ENCODE data around the gene ABCA8. TPM values are rescaled to one million over a fixed set of nuclear protein-coding genes. Genes with fewer than 3 reads are reported as not detected.
"Not testable (repeated sequence)": the region's sequence is repeated elsewhere in the genome, so short reads cannot be mapped to it uniquely, and the experiment has no call there.

ABCA8 gene
- polyA plus RNA-seq, 1 experiment: 13.8 TPM

DNA sequence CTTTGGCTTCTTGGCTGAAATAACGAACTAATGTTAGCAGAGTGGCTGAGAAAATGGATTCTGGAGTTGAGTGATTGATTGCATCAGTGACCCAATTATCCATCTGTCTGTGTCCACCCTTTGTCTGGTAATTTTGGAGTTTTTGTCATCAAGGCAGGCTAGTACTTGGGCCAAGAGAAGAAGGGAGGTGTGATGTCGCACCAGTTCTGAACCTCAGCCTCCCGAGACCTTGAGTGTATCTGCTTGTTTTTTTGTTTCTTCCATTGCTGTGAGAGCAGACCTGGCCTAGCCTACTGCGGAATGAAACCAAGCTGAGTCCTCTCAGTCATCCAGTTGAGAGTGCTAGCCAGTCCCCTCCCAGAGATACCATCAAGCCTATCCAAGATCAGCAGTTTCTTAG, 4.5 kb downstream of the ABCA8 start:
- POLR2A ChIA-PET: no interaction called here
- Histone ChIP-seq H3K9me3 (ENCODE audit: control insufficient read depth, insufficient read depth, low read length) (no peaks in the 10 kb centered on the region), H3K27me3 (ENCODE audit: control insufficient read depth, insufficient read depth, low read length) (no peaks in the 10 kb centered on the region), H3K27ac (ENCODE audit: low read depth, low read length) (no peak overlapping the region), H3K4me3 (ENCODE audit: low read depth, low read length) (no peak overlapping the region)
- TF ChIP-seq, protein P1, sequence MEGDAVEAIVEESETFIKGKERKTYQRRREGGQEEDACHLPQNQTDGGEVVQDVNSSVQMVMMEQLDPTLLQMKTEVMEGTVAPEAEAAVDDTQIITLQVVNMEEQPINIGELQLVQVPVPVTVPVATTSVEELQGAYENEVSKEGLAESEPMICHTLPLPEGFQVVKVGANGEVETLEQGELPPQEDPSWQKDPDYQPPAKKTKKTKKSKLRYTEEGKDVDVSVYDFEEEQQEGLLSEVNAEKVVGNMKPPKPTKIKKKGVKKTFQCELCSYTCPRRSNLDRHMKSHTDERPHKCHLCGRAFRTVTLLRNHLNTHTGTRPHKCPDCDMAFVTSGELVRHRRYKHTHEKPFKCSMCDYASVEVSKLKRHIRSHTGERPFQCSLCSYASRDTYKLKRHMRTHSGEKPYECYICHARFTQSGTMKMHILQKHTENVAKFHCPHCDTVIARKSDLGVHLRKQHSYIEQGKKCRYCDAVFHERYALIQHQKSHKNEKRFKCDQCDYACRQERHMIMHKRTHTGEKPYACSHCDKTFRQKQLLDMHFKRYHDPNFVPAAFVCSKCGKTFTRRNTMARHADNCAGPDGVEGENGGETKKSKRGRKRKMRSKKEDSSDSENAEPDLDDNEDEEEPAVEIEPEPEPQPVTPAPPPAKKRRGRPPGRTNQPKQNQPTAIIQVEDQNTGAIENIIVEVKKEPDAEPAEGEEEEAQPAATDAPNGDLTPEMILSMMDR (IDR thresholded peaks at IDR 0.05; ENCODE audit: low read depth, low read length): no peak
- CTCF ChIA-PET: no interaction called here
- no peak for DNase-seq (ENCODE audit: low read depth, low spot score)

DNA sequence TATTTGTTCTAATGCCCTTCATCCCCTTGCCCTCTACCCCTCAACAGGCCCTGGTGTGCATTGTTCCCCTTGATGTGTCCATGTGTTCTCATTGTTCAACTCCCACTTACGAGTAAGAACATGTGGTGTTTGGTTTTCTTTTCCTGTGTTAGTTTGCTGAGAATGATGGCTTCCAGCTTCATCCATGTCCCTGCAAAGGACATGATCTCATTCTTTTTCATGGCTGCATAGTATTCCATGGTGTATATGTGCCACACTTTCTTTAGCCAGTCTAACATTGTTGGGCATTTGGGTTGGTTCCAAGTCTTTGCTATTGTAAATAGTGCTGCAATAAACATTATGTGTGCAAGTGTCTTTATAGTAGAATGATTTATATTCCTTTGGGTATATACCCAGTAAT, 7.3 kb downstream of the ABCA8 start:
- H3K27ac ChIP-seq (ENCODE audit: low read depth, low read length); H3K9me3 ChIP-seq (ENCODE audit: control insufficient read depth, insufficient read depth, low read length); DNase-seq (ENCODE audit: low read depth, low spot score); H3K27me3 ChIP-seq (ENCODE audit: control insufficient read depth, insufficient read depth, low read length); CTCF ChIA-PET; POLR2A ChIA-PET; H3K4me3 ChIP-seq (ENCODE audit: low read depth, low read length): not testable (repeated sequence)

DNA sequence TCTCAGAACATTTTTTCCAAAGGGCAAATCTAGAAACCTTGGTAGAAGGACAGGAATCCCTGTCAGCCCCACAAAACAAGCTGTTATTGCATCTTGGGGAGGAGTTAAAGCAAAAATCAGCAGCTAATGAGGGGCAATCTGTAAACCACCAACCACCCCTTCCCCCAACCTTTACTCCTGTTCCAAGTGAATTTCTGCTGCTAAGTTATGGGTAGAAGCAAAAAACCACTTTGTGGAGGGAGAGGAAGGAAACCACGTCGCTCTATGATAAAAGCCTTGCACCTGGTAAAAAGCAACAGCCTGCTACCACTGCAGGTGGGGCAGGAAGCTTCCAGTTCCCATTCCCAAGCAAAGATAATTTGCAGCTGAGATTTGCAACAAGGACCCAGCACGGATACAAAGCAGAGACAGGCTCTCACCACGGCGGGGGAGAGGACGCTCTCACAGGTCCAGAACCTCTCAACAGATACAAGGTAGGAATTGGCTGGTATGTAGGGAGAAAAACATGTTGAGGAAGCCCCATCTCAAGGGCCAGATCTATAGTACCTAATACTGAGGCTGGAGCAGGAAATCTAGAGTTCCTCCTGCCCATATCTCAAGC, 10.7 kb downstream of the ABCA8 start:
- H3K9me3 ChIP-seq (ENCODE audit: control insufficient read depth, insufficient read depth, low read length): no peaks in the 10 kb centered on the region
- no peak overlapping the region for H3K27ac ChIP-seq (ENCODE audit: low read depth, low read length)
- no peak overlapping the region for H3K4me3 ChIP-seq (ENCODE audit: low read depth, low read length)
- no peaks in the 10 kb centered on the region for H3K27me3 ChIP-seq (ENCODE audit: control insufficient read depth, insufficient read depth, low read length)
- CTCF ChIA-PET: interaction anchor here (1.2 to 1.8 kb wide), 2 partner anchors 38 to 167 kb away, joined by 3 to 4 read pairs; no protein-coding TSS in a partner anchor
- TF ChIP-seq, protein P1 (IDR thresholded peaks at IDR 0.05; ENCODE audit: low read depth, low read length): no peak
- POLR2A ChIA-PET: no interaction called here
- no peak for DNase-seq (ENCODE audit: low read depth, low spot score)

DNA sequence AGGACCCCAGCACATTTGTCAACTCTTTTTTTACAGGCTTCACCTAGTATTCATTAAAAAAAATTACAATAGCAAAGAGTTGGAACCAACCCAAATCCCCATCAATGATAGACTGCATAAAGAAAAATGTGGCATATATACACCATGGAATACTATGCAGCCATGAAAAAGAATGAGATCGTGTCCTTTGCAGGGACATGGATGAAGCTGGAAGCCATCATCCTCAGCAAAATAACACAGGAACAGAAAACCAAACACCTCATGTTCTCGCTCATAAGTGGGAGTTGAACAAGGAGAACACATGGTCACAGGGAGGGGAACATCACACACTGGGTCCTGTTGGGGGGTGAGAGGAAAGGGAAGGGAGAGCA, 11.4 kb downstream of the ABCA8 start:
- H3K9me3 ChIP-seq (ENCODE audit: control insufficient read depth, insufficient read depth, low read length); H3K27ac ChIP-seq (ENCODE audit: low read depth, low read length); H3K27me3 ChIP-seq (ENCODE audit: control insufficient read depth, insufficient read depth, low read length); DNase-seq (ENCODE audit: low read depth, low spot score); H3K4me3 ChIP-seq (ENCODE audit: low read depth, low read length); POLR2A ChIA-PET: not testable (repeated sequence)
- CTCF ChIA-PET: interaction anchor here (1.8 kb wide), 1 partner anchor 167 kb away, joined by 4 read pairs; no protein-coding TSS in a partner anchor

DNA sequence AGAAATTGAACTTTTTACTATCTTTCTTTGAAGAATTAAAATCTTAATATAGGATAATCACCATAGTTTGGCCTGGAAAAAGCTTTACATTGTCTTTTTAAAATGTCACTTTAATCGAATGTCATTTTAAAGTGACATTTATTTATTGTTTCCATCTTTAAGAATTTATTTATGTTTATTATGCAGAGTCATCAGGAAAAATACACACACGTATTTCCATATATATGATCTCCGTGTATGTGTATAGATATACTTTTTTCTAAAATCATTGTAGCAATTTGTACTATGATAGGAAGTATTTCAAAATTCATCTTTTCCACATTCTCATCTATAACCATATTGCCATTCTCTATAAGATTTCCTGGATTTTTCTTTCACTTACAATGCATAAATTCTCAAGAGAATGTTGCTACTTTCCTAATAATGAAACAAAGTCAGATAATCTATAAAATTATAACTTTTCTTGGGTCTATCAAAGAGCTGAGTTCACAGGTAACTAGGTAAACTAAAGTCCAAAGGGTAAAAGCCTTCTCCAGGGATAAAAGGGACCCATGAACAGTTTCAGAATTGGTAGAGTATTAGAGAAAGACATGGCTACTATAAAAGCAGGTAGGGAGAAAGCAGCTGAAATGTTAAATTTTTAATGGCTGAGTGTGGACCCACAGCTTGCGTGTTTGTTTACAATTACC, 11.9 kb downstream of the ABCA8 start:
- DNase-seq (ENCODE audit: low read depth, low spot score): no peak
- Histone ChIP-seq H3K27ac (ENCODE audit: low read depth, low read length) (no peak overlapping the region), H3K4me3 (ENCODE audit: low read depth, low read length) (no peak overlapping the region), H3K27me3 (ENCODE audit: control insufficient read depth, insufficient read depth, low read length) (no peaks in the 10 kb centered on the region), H3K9me3 (ENCODE audit: control insufficient read depth, insufficient read depth, low read length) (no peaks in the 10 kb centered on the region)
- ChIA-PET POLR2A (no interaction called here), CTCF (interaction anchor here (0.9 kb wide), 1 partner anchor 171 kb away, joined by 3 read pairs; no protein-coding TSS in a partner anchor)
- TF ChIP-seq, protein P1 (IDR thresholded peaks at IDR 0.05; ENCODE audit: low read depth, low read length): no peak

DNA sequence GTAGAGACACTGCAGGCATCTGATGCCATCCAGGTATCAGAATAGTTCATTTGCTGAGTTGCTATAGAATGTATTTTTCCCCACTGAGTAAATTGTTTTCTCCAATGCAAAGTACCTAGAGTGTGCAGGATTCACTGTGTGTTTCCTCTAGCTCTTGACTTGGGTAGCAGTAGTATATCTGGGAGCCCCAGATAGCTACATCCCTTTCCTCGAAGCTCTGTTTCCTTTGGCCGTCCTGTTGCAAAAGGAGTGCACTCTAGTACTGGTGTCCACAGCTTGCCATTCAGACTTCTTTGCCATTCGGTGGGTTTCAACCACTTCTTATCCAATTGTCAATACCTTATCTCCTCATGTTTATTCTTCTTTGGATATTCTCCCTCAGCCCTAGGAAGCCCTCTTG, 12.8 kb downstream of the ABCA8 start:
- H3K27ac ChIP-seq (ENCODE audit: low read depth, low read length): no peak overlapping the region
- DNase-seq (ENCODE audit: low read depth, low spot score): no peak
- TF ChIP-seq, protein P1 (IDR thresholded peaks at IDR 0.05; ENCODE audit: low read depth, low read length): no peak
- no peaks in the 10 kb centered on the region for H3K9me3 ChIP-seq (ENCODE audit: control insufficient read depth, insufficient read depth, low read length)
- no peak overlapping the region for H3K4me3 ChIP-seq (ENCODE audit: low read depth, low read length)
- ChIA-PET POLR2A (no interaction called here), CTCF (interaction anchor here (0.9 kb wide), 1 partner anchor 170 kb away, joined by 3 read pairs; no protein-coding TSS in a partner anchor)
- H3K27me3 ChIP-seq (ENCODE audit: control insufficient read depth, insufficient read depth, low read length): no peaks in the 10 kb centered on the region

Measured in AG04450 (cell line).